ENCODE results near the gene BTG3.
A peak's percentile ranks its signal among the peaks of the same experiment; 100 is the strongest.

Gene BTG3

DNA sequence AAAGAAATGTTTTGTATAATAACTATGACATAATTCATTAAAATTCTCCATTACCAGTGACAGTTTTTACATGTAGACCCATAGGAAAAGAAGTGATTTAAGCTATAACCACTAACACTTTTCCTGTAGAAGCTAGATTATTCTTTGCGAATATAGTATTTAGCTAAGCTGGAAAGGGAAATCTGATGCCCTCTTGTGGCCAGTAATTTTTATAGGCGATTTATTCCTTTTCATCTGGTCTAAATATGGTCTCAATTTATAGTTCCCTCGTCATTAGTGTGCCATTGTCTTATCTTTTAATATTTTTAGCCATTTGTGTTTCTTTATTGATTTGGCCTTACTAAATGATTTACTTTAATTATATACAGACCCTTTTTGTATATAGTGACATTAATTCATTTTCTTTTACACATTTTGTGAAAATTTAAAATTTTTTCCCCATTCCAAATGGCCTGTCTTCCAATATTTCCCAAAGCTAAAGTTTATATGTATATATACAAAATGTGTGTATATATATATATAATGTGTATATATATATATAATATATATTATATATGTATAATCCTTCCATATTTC, 26.7 kb downstream of the BTG3 start:
- peak; percentile 68 for DNase-seq (ENCODE audit: low spot score)

DNA sequence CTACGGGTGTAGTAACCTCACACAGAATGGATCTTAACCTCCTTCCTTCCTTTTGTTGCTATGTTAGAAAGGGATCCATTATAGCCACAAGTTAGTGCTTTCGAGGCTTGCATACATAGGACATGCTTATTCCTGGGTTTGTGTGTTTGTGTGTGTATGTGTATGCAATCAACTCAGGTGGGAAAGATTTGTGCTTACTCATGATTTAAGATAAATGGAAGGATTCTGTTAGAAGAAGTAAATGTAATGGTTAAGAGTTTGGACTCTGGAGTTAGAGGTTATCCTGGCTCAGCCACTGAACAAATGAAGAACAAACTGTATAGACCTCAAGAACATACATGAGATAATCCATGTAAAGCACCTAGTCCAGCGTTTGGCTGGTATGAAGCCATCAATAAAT, 28.8 kb downstream of the BTG3 start:
- no peak for DNase-seq (ENCODE audit: low spot score)

DNA sequence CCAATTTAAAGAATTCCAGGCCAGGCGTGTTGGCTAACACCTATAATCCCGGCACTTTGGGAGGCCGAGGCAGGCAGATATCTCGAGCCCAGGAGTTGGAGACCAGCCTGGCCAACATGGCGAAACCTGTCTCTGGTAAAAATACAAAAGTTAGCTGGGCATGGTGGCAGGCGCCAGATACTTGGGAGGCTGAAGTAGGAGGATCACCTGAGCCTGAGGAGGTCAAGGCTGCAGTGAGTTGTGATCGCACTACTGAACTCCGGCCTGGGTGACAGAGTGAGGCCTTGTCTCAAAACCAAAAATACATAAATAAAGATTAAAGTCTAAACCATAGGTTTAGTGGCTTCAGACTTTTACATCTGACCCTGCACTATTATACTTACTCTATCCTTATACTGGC, 32.4 kb downstream of the BTG3 start:
- DNase-seq (ENCODE audit: low spot score), result no peak

DNA sequence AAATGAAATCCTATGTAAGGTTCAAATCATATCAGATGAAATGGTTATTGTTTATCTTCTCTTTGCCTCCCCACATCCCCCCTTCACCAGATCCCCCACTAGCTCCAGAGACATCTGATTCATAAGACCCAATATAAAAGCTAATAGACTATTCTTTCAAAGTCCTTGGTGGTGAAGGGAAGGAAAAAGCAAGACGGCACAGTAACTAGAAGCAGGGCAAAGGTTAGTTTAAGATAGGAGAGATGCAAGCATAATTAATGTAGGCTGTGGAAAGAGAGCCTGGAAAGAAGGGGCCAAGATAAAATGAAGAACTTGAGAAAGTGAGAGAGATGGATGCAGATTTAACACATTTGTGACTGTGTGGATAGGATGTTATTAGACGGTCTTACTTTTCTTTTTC, 33.8 kb downstream of the BTG3 start:
- DNase-seq (ENCODE audit: low spot score), result no peak

DNA sequence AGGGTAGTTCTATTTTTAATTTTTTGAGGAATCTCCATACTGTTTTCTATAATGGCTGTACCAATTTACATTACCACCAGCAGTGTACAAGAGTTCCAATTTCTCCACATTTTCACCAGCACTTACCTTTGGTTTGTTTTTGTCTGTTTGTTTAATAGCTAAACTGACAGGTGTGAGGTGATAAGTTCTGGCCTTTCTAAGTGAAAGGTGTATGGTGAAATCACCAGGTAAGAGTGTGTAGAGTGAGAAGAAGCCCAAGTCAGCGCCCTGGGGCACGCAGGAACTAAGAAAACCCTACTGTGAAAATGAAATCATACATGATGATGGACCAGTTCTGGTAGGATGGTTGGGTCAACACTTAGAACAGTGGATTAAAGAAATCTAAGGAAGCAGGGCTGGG, 34.5 kb downstream of the BTG3 start:
- no peak for DNase-seq (ENCODE audit: low spot score)

DNA sequence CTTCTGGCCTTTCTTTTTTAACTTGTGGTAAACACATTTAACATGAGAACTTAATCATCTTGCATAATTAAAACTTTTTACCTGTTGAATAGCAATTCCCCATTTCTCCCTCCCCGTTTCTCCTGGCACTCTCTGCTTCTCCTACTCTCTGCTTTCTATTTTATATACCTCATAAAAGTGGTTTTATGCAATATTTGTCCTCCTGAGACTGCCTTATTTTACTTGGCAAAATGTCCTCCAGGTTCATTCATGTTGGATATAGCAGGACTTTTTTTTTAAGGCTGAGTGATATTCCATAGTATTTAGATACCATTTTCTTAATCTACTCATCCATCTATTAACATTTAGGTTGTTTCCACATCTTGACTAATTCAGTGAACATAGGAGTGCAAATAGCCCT, 35.0 kb downstream of the BTG3 start:
- DNase-seq (ENCODE audit: low spot score), result no peak

DNA sequence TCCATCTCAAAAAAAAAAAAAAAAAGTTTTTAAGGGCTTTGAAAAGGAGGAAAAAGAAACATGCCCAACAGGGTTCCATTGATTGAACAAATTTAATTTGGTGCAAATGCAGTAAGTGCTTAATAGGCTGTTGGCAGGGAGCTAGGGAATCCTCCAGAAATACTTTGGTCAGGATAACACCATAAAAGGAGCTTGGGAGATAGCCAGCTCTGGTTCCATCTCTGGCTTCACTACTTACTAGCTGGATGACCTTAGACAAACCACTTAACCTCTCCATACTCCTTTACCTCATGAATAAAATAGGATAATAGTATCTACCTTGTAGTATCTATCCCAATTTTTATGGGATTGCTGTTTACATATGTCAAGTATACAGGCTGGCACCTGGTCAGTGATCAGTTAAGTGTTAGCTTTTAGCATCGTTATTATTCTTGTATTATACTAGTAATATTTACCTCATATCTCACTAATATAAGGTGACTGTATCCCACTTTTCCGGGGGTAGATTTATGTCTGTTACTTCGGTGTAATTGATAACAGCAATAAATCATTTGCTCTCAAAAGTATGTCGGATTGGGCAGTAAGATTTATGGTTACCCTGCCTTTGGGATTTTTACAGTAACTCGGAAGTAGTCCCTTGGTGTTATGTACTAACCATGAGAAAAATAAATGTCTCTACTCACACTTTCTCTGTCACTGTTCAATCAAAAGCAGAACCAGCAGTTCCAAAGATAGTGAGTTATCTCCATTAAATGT, 36.4 kb downstream of the BTG3 start:
- no peak for DNase-seq (ENCODE audit: low spot score)

DNA sequence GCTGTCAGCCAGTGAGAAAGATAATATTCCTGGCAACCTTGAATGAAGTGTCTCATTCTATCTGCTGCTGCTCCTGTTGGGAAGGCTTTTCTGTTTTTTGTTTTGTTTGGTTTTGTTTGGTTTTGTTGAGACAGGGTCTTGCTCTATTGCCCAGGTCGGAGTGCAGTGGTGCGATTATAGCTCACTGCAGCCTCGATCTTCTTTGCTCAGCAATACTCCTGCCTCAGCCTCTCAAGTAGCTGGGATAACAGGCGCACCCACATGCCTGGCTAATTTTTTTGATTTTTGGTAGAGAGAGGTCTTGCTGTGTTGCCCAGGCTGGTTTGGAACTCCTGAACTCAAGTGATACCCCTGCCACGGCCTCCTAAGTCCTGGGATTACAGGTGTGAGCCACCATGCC, 37.6 kb downstream of the BTG3 start:
- DNase-seq (ENCODE audit: low spot score), result no peak

DNA sequence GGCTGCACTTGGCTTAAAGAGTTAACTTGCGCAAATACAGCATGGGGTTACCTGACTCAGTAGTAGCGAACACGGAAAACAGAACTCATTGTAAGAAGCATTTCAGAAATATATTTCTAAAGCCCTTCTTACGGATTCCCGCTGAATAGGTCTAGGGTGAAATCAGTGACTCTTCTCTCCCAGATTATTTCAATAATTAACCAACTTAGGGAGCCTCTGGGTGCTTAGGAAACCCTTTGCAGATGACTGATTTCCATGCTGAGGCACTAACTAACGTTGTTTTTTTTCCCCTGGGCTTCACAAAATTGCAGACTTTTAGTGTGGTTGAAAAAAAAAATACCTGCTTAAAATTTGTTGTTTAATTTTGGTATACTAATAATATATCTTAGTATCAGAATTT, 40.3 kb downstream of the BTG3 start:
- no peak for DNase-seq (ENCODE audit: low spot score)

DNA sequence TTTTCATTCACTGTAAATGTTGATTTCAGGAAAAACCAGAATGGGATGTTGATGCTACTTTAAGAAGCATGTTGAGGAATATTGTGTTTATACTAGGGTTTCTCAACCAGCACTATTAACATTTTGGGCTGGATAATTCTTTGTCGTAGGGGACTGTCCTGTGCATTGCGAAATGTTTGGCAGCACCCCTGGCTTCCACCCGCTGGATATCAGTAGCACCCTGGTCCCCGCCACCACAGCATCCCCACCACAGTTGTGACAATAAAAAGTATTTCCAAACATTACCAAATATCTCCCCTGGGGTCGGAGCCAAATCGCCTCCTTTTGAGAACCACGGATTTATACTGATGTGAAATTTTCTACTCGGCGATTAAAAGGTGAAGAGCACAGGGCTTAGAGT, 41.9 kb downstream of the BTG3 start:
- DNase-seq (ENCODE audit: low spot score), result no peak

DNA sequence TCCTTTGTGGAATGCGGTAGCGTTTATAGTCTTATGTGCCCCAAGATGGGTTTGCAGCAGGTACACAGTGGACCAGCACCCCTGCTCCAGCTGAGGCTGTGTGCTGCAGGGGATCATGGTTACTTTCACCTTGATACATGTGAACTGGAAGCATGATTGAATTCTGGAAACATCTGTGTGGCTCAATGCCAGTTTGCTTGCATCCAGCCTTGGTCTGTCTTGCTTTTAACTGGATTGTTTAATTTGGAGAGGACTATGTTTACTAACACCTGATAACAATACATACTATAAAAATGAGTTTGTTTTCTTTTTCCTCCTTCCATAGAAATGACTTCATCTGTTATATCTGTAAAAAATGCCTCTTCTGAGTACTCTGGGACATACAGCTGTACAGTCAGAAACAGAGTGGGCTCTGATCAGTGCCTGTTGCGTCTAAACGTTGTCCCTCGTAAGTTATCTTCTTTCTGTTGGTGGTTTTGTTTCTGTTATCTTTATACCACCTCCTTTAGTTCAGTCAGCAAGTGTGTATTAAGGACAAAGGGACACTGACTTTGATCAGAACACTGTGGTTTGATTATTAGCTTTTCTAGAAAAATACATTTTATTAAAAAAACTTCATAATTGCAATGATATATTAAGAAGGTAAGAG, 52.2 kb downstream of the BTG3 start:
- DNase-seq (ENCODE audit: low spot score), result no peak

DNA sequence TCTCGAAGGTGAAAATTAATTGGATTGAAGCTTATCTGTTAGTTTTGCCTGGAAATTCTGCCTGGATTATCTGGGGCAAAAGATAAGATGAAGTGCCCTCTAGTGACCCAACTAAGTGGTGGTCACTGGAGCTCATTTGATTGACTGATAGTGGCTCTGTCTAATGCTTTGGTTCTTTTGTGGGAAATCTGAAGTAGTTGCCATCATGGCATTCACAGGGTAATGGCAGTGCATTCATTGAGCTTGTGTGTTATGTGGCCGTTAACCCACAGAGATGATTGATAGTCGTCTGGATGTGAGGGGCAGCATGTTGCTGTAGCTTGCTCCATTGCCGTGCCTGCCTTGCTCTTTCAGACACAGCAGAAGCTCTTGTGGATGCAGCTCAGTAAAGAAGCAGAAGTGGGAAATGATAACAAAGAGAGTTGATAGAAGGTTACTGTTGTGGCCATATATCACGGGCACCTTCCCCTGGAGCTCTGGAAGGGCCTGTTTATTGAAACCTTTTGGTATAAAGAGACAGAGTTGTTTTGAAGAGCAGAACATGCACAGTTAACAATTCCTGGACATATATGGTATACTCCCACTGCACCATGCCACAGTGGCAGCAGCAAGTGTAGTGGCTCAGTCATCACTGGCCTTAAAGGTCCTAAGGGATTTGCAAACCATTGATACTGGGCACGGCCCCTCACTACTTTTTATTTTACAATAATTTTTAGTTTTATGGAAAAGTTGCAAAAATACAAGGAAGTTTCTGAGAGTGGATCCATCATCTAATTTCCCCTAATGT, 57.8 kb downstream of the BTG3 start:
- peak; percentile 32 for DNase-seq (ENCODE audit: low spot score)

DNA sequence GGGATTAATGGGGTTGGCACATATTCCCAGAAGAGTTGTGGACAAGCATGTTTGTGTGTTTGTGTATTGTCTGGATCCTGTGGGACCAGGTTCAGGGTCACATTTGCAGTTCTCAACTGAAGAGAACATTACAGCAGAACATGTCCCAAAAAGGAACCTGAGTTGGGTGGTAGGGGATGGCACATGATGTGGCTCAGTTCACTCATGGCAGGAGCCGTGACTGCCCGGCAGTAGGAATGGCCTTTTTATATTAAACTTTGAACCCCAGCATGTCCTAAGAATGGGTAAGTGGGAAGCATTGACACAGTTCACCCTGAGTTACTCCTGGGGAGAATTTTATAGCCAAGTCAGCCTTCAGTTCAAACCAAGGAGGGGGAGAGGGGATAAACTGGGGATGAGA, 58.6 kb downstream of the BTG3 start:
- DNase-seq (ENCODE audit: low spot score), result no peak

DNA sequence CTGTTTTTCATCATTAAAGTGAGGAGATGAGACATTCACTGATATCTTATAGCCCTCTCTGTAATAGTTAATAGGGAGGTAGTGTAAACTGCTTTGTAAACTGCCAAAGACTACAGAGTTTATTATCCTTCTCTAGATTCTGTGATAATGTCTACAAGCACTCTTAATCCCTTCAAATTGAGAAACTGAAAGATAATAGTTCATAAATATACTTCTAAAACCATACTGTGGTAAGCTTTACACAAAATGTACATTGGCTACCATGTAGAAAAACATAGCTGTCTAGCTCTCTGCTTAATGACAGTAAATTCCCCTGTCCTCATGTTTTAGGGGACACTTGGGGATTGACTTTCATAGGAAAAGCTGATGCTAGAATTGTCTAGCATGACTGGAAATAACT, 60.3 kb downstream of the BTG3 start:
- DNase-seq (ENCODE audit: low spot score), result no peak

DNA sequence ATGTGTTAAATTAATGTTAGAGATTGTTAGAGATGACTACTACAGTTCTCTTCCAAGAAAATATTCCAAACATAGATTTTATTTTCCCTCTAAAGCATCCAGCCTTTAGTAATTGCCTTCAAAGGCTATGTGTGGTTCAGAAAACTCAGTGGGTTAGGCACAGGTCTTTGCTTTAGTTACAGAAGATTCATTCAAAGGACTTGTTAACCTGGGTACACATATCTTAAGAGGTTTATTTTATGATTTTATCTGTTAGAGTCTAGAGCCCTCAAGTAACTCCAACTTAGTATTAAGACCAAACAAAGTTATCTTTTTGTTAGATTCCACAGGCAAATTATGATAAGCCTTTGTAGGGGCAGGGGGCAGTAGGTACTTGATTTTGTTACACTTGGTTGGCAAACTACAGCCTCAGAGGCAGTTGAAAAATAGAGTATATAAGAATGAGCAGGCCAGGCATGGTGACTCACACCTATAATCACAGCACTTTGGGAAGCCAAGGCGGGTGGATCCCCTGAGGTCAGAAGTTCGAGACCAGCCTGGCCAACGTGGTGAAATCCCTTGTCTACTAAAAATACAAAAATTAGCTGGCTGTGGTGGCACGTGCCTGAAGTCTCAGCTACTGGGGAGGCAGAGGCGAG, 61.9 kb downstream of the BTG3 start:
- DNase-seq (ENCODE audit: low spot score), result no peak

DNA sequence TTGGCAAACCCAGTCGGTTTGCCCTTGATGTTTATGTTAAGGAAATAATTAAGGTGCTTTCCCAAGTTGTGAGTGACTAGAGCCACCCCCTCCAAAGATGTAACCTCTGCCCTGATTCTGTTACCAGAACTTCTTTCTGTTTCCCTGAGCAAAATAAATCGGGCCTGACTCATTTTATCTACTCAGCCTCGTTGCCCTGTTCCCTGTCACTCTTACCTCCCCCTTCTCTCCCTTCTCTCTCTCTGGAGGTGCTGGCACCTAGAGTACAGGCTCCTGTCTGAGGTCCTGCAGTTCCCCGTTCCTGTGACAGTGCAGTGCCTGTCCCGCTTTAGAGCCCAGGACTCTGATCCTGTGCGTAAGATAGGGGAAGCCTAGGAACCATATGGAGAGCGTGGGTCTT, 64.4 kb downstream of the BTG3 start:
- no peak for DNase-seq (ENCODE audit: low spot score)

DNA sequence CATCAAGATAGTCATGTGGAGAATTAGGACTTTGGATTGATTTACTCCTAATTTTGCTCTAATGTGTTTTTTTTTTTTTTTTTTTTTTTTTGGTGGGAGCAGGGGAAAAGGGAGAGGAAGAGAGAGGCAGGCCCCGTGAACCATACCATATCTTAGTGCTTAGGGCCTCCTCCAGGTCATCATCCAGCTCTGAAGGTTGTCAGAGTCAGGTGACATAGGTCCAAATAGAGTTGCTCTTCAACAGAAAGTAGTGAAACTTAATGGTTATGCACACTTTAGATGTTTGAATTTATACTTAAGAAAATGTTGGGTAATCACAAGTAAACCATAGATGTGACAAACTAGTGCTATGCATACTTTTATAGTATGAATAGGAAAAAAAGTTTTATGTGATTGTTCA, 67.7 kb downstream of the BTG3 start:
- DNase-seq (ENCODE audit: low spot score), result no peak

Data from RKO (cell line).